Measurements from ENCODE around the gene PAPOLB.
"Not testable (repeated sequence)": the region's sequence is repeated elsewhere in the genome, so short reads cannot be mapped to it uniquely, and the experiment has no call there.

The PAPOLB gene

DNA sequence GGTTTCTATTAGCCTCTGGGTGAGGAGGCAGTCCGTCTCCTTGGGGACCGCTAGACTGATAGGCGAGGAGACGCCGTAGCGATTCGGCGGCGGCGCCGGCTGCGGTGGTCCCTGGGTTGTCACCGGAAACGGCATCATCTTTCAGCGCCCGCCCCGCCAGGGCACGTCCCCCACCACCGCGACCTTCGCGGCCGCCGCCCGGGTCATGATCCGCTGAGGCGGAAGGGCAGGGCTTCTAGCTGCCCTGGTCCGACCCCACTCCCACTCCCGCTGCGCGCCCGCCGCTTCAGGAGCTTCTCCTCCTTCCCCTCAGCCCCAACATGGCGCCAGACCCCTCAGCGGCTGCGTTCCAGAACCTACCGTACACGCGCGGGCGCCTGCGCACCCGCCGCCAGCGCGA is at the start of gene PAPOLB:
Gene PAPOLB (minus strand): TSS at position 358 of the 400 bp plus-strand sequence. CDS start 220 bp downstream, at position 138.
- DNase-seq = no peak

DNA sequence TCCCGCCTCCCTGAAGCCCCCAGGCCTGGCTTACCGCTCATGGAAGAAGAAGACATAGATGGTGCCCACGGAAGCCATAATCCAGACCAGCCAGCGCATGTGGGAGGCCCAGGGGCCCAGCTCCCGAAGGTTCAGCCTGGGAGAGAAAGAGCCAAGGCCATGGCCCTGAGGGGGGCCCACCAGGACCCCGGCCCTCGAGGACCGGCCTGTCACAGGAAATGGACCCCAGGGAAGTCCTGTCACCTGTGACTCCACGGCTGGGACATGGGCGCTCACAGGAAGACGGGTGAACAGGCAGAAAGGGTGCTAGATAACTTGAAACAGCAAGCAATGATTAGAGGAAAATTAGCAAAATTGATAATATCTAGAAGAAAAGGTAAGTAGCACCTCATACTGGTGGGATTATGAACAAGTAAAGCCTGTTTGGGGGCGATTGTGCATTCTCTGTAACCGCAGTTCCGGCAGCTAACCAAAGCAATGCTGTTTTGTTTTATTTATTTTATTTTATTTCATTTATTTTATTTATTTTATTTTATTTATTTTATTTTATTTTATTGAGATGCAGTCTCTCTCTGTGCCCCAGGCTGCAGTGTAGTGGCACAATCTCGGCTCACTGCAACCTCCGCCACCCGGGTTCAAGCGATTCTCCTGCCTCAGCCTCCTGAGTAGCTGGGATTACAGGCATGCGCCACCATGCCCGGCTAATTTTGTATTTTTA is 49.4 kb upstream of the PAPOLB start:
- no peak for DNase-seq

DNA sequence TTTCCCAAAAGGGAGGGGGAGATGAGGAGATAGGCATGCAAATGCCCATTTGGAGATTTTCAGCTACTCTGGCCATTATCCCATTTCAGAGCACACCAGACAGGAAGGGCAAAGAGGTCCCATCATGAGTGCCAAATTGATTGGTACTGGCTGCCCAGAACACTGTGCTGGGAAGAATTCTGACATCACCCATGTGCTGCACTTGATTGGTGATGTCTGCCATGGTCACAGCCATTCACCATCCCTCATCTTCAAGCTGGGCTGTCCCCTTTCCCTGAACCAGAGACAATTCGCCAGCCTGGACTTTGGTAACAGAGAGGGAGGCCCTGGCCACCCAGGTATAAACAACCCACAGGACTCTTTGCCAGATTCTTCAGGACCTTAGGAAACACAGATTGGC is 44.9 kb upstream of the PAPOLB start:
- no peak for DNase-seq

DNA sequence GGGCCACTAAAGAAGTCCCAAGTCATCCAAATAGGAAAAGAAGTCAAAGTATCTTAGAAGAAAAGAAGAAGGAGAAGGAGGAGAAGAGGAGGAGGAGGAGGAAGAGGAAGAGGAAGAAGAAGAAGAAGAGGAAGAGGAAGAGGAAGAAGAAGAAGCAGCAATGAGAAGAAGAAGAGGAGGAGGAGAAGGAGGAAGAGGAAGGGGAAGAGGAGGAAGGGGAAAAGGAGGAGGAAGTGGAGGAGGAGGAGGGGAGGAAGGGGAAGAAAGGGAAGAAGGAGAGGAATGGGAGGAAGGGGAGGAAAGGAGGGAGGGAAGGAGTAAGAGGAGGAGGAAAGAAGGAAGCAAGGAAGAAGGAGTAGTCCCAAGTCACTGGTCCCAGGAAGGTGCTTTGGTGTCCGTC is 43.3 kb upstream of the PAPOLB start:
- no peak for DNase-seq

DNA sequence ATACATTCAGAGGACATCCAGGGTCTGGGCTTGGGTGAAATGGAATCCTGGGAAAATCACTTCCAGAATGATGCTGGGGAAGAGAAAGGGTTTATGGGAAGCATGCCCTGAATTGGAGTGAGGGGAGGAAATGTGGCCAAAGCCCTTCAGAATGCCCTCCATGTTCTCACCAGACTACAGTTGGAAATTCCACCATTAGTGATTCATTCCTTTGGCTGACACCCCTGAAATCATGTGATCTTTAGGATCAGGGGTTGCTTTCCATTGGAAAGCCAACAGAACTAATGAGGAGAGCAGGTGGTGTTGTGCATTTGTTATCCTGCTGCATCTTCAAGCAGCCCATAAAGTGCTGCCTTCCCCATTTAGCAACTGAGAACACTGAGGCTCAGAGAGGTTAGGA is 42.5 kb upstream of the PAPOLB start:
- DNase-seq = no peak

DNA sequence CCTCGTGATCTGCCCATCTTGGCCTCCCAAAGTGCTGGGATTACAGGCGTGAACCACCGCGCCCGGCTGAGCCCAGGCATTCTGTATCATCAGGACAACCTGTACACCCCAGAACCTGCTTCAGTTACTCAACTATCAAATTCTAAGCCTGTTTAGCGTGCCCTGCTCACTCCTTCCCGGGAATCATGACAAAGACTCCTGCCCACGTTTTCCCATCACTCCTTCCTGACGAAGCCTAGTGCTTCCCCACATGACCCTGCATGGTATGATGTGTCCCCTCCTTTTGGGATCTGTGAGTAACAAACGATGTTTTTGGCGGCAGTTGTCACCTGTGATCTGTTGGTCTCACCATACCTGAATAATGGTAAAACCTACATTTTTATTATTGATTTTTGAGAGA is 33.9 kb upstream of the PAPOLB start:
- DNase-seq = no peak

DNA sequence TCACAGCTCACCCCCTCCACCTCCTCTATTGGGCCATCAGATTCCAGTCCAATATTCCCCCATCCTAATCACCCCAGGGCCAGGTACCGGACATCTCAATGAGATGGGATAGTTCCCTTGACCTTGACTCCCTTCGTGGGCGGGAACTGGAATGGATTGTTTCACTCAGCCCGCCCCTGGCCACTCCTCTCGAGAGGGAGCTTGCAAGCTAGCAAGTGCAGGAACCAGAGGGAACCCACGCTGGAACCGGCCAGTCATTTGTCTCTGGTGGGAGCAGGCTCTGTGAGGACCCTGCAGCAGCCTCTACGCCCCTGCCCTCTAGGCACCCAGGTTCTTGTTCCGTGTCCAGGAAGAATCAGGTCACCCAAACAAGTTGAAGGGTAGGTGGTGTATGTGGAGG is 32.7 kb upstream of the PAPOLB start:
- no peak for DNase-seq

DNA sequence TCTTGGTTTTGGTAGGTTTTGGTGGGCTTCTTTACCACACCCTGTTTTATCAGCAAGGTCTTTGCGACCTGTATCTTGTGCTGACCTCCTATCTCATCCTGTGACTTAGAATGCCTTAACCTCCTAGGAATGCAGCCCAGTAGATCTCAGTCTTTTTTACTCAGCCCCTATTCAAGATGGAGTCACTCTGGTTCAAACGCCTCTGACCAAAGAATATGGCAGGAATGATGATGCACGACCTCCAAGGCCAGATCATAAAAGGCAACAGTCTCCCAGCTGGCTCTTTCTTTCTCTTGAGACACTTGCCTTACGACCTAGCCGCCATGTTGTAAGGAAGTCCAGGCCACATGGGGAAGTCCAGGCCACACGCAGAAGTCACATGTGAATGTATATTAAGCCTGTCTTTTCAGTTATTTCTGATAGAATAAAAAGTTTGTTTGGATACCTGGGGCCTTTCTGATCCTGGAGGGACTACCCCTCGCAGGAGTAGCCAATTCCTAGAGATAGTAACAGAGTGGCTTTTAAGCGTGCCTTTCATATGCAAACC is 32.2 kb upstream of the PAPOLB start:
- DNase-seq = no peak

DNA sequence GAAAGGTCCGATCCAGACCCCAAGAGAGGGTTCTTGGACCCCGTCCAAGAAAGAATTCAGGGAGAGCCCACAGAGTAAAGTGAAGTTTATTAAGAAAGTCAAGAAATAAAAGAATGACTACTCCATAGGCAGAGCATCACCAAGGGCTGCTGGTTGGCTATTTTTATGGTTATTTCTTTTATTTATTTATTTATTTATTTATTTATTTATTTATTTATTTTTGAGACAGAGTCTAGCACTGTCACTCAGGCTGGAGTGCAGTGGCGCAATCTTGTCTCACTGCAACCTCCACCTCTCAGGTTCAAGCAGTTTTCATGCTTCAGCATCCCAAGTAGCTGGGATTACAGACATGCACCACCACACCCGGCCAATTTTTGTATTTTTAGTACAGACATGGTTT is 31.4 kb upstream of the PAPOLB start:
- DNase-seq = not testable (repeated sequence)

DNA sequence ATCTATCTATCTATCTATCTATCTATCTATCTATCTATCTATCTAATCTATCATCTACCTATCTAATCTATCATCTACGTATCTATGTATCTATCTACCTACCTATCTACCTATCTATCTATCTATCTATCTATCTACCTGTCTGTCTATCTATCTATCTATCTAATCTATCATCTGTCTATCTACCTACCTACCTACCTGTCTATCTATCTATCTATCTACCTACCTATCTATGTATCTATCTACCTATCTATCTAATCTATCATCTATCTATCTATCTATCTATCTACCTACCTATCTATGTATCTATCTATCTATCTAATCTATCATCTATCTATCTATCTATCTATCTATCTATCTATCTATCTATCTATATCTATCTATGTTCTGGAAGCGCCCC is 29.7 kb upstream of the PAPOLB start:
- not testable (repeated sequence) for DNase-seq

DNA sequence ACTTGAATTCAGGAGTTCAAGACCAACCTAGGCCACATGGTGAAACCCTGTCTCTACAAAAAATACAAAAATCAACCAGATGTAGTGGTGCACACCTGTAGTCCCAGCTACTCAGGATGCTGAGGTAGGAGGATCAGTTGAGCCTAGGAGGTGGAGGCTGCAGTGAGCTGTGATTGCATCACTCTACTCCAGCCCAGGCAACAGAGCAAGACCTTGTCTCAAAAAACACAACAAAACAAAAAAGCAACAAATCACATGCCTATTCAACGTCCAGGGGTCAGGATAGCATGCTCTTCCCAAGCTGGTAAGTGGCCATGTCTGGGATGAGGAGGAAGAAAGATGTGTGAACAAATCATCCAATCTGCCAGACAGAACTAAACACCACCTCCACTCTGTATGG is 27.9 kb upstream of the PAPOLB start:
- DNase-seq = no peak

DNA sequence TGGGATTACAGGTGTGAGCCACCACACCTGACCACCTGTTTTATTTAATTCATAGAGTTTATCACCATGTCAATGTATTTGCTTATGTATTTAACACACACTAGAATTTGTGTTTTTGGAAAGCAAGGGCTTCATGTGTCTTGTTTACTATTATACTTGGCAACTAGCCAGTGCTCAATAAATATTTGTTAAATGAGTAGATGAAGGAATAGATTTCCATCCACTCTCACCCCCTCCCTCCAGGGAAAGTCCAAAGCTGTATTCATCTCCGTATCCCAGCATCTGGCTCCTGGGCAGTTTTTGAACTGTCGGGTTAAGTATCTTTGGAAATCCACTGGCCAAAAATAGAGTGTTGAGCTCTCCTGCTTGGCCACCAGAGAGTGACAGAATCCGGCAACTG is 26.3 kb upstream of the PAPOLB start:
- no peak for DNase-seq

DNA sequence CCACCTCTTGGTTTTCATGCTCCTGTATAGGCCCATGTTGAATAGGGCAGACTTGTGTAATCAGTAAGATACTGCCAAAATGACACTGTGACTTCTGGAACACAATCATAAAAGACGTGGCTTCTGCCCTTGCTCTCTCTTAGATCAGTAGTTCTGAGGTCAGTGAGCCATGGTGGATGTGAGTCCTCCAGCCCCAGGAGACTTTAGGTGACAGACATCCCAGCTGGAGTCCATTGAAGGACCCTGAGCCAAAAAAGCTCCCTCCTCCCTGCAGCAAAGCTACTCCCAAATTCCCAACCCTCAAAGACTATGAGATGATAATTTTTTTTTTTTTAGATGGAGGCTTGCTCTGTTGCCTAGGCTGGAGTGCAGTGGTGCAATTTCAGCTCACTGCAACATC is 24.8 kb upstream of the PAPOLB start:
- DNase-seq = no peak

DNA sequence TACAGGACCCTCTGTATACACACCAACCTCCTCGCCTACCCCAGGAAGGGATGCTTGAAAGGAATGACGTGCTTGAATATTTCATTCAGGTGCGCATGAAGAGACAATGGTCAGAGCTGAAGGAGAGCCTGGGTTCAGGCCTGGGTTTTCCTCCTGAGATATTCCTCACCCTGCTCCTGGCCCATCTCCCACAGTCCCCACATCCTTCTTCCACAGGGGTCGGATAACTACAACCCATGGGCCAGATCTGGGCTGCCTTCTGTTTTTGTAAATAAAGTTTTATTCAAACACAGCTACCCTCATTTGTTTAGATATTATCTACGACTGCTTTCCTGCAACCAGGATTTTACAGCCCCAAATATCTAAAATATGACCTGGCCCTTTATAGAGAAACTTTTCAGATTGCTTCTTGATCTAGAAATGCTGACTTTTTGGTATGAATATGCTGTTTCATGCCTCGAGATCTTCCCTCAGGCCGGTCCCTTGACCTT is 23.5 kb upstream of the PAPOLB start:
- DNase-seq = no peak

DNA sequence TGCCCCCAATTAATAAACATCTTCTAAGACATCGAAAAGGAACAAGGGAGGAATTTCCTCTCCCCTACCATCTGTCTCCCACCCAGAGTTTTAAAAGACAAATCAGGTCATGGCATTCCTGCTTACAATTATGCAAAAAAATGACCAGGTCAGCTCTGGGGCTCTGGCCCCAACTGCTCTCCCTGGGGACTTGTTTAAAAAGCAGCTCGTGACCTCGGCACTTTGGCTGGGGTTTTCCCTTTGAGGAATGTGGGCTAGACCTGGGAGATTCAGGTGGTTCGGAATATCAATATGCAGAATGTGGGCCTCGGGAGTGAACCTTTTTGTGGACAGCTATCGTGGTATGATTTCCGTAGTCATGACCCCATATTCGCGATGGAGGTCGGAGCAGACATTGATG is 22.3 kb upstream of the PAPOLB start:
- DNase-seq = no peak

DNA sequence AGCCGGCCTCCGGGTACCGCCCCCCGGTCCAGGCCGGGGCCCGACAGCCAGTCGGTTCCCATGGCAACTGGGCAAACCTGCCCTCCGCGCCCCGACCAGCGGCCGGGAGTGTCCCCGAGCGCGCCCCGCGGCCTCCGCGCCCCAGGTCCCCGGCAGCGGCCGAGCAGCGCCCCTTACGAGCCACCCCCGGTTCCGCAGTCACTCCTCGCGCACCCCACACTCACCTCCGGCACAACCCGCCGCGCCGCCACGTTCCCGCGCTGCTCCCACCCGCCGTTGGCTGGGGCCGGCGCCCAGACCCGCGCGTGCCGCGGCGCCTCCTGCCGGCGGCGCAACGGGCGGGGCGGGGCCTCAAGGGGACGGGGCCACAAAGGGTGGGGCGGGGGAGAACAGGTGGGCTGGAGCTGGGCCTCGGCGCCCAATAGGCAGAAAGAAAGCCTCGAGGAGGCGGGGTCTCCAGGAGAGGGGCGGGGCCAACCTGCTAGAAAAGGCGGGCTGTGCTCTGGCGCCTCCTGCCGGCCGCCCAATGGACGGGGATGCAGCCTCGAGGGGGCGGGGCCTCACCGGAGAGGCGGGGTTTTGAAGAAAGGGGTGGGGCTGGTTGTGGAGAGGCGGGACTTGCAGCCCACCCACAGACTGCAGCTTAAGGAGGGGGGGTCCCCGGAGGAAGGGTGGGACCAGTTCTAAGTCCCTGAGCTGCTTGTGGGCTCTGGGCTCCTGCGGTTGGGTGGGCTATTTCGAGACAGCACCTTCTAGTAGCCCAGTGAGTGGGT is 21.7 kb upstream of the PAPOLB start, which contains the start of gene RADIL:
Gene RADIL (minus strand): TSS at position 345 of the 773 bp plus-strand sequence. CDS start 5,577 bp downstream, outside the sequence.
- DNase-seq = peak; percentile 68

DNA sequence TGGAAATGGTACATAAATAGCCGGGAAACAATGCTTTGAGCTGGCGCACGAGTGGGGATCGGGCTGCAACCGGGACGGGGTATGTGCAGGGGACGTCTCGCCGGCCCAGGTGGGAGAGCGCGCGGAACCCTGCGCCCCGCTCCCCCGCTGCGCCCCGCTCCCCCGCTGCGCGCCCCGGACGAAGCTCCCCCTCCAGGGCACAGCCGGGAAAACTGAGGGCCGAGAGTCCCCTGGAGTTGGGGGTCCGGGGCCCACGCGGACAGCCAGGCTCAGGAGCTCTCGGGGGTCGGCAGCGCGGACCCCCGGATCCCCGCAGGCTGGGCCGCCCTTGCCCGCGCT is 21.2 kb upstream of the PAPOLB start:
- no peak for DNase-seq

DNA sequence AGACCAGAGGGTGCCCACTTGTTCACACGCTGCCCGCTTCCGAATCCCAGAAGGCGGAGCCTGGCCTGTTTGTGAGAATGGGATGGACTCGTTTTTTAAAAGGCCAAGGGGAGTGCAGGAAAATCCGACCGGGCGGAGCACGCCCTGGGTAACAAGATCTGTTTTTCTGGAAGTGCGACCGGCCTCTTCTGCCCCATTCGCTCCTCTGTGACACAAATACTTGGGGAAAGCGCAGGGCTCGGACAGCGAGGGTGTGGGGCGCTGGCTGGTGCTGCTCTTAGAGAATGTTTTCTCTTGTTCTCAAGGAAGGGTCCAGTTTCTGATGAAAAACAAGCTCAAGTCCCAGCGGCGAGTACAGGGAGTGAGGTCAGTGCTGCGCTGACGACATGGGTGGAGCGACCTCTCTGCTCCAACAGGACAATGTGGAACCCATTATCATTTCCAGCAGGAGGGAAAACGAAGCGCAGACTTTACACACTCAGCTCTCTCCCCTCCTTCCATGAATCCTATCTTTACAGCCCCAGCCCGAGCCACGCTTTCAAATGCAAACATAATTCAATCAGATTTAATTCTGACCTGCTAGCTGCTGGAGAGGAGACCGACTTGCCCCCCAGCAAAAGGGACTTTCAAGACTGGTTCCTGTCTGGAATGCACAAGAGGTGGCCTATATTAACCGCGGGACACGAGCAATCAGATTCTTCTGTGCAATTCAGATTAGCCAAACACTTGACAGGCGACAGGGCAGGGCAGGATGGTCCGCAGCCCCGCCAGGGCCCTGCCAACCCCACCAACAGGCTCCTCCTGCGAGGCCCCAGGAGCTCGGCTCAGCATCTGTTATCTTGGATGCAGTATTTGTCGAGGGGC is 20.6 kb upstream of the PAPOLB start:
- peak; percentile 16 for DNase-seq

DNA sequence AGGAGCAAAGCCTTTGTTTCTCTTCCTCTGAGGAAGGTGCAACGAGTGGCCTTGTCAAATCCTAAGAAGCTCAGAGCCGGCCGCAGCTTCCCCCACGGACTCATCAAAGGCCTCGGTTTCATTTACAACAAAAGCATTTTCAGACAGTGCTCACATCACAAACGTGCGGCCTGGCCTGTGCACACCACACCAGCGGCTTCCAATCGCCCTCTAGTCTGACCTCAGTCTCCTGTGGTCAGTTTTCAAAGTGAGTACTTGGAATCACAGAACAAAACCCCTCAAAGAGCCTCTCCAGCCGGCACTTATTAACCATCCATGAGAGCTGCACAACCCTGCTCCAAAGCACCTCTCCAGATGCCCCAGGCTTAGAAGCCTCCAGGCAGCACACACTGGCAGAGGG is 18.4 kb upstream of the PAPOLB start:
- DNase-seq = peak; percentile 88

DNA sequence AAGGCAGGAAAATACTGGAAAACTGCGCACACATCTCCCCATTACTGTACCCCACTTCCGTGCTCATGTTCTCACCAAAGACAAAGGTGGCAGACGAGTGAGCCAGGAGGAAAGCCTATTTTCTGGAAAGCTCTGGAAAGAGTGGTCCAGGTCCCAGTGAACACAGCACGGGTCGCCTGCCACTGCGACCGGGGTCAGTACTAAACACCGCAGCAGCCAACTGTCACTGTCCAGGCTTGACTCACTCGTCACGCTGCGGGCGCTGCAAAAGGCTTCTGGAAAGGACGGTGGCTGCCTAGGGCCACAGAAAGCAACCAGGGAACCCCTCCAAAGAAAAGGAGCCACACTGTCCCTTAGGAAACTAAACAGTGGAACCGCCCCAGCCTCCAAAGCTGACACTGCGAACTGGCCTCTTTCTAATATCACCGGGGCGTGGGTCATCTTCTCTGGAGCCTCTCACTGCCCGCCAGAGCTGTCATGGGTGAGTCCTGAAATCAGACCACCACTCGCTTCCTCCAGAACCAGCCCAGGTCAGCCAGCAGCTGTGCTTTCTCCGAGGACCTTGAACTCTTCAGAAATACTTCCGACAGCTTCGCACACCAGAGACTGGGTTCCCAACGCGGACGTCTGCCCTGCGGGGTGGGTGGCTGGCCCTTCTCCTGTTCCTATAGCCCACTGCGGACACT is 17.7 kb upstream of the PAPOLB start:
- peak; percentile 72 for DNase-seq

DNA sequence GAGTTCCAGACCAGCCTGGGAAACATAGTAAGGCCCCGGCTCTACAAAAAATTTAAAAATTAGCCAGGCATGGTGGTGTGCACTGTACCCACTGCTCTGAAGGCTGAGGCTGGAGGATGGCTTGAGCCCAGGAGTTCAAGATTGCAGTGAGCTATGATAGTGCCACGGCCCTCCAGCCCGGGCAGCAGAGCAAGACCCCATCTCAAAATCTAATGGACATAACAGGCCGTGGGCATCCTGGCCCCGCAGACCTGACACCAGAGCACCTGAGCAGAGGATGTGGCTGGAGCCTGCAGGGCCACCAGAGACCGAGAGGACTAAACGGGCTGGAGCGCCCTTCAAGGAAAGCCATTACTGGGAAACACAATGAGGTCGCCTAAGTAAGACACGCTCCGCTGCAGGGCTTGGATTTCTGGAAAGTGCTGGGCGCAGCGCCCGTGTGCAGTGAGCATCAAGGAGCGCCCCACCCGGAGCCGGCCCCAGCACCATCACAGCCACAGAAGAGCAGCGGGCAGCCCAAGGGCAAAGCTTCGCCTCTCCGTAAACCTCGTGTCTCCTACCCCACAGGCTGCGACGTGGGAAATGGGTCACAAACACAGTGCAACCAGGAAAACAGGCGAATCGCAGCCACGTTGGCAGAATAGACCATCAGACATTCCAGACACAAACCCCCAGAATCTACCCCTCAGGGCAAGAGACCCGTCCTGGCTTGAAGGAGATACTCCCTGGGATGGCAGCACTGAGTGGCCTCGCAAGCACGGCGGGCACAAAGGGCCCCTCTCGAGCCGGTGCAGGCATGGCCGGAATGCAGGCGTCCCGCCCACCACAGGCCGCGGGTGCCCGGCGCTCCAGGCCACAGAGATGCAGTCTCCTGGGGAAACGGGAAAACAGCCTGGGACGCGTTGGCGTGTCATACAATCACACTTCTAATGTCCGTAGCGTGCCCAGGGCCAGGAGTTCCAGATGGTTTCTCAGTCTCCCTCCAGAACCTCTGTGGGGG is 16.8 kb upstream of the PAPOLB start:
- DNase-seq = peak; percentile 73

All from DMS79 treated with DMSO at 0.1 percent for 48 hours (cell line).